Measurements from ENCODE around the gene C16orf46. TPM values are rescaled to one million over a fixed set of nuclear protein-coding genes. Genes with fewer than 3 reads are reported as not detected.

C16orf46 gene
- total RNA-seq, 1 experiment from 2014 or later = 2.0 TPM

GRCh38 chr16:81041696-81042095, 35.3 kb downstream of the C16orf46 start:
- Mint-ChIP-seq H3K27ac (peak overlapping the region in 1 of 3 experiments; percentile 60; a peak in 1 of 7 replicates), H3K27me3 (ENCODE audit: low read depth) (no peaks in the 10 kb centered on the region), H3K4me3 (no peak overlapping the region), H3K36me3 (ENCODE audit: insufficient read depth in 1 of 3, low read depth in 3 of 3) (peaks cover 38 to 73% (median 73%) of the 10 kb centered on the region in 3 experiments; a peak in 6 of 7 replicates), H3K4me1 (peaks cover 12 to 15% of the 10 kb centered on the region in 2 experiments), H3K9me3 (no peaks in the 10 kb centered on the region)
- H3K27ac ChIP-seq (ENCODE audit: insufficient read length, low read depth, low read length) = no peak overlapping the region
- H3K56ac ChIP-seq (ENCODE audit: insufficient read length, low read depth, low read length) = no peak overlapping the region
- H4K20me1 ChIP-seq (ENCODE audit: control insufficient read depth, insufficient read depth, insufficient read length) = no peaks in the 10 kb centered on the region
- H4K91ac ChIP-seq (ENCODE audit: insufficient read length, low read depth, low read length) = no peak overlapping the region
- no peak overlapping the region for H2BK20ac ChIP-seq (ENCODE audit: low read depth, low read length, poor library complexity, severe bottlenecking)
- no peaks in the 10 kb centered on the region for H3K27me3 ChIP-seq (ENCODE audit: insufficient read depth, low read length)
- H3K4ac ChIP-seq (ENCODE audit: low read depth, low read length) = no peak overlapping the region
- no peaks in the 10 kb centered on the region for H3K9me3 ChIP-seq (ENCODE audit: control insufficient read depth, low read depth, low read length)
- 0 out of 2 replicates have a peak, but pooled peaks cover 5% of the 10 kb centered on the region for H3K4me1 ChIP-seq (ENCODE audit: insufficient read depth, low read length)
- H3T11ph ChIP-seq (ENCODE audit: low read length) = no peak overlapping the region
- H3K23me2 ChIP-seq (ENCODE audit: insufficient read length, low read depth, low read length, poor library complexity, severe bottlenecking) = peaks cover 4% of the 10 kb centered on the region
- H3K9ac ChIP-seq (ENCODE audit: extremely low read depth, insufficient read length, low read length) = no peak overlapping the region
- no peak overlapping the region for H2BK12ac ChIP-seq (ENCODE audit: insufficient read length, low read depth, low read length)
- H2BK15ac ChIP-seq (ENCODE audit: low read depth, low read length) = no peak overlapping the region
- H3K18ac ChIP-seq (ENCODE audit: insufficient read length, low read depth, low read length) = no peak overlapping the region
- no peak for DNase-seq
- no peak overlapping the region for H2BK5ac ChIP-seq (ENCODE audit: insufficient read length, low read length)
- H2AFZ ChIP-seq (ENCODE audit: low read length) = no peak overlapping the region
- peaks cover 3% of the 10 kb centered on the region for H3K79me1 ChIP-seq (ENCODE audit: insufficient read depth, low read depth, low read length, poor library complexity, severe bottlenecking)
- H3K79me2 ChIP-seq (ENCODE audit: insufficient read depth, low read length) = peaks cover 6% of the 10 kb centered on the region; the same call in 1 of the 2 replicates
- no peak overlapping the region for H2BK120ac ChIP-seq (ENCODE audit: low read depth, low read length, poor library complexity, severe bottlenecking)
- no peak overlapping the region for H4K8ac ChIP-seq (replicated peaks; ENCODE audit: insufficient read length, low read depth, low read length)
- H3K23ac ChIP-seq (ENCODE audit: insufficient read length, low read depth, low read length) = no peak overlapping the region
- no peak overlapping the region for H4K5ac ChIP-seq (ENCODE audit: insufficient read length, low read depth, low read length)
- H2AK5ac ChIP-seq (ENCODE audit: insufficient read length, low read length) = no peak overlapping the region
- WGBS (ENCODE audit: extremely low coverage, insufficient read length, low lambda C conversion rate) = no CpG with 5 or more reads among the region's 4 CpGs
- H3K14ac ChIP-seq (ENCODE audit: insufficient read depth, low read length) = no peak overlapping the region
- no peak for TF ChIP-seq CTCF (conservative IDR thresholded peaks at IDR 0.05)
- no peak overlapping the region for H3K4me2 ChIP-seq (ENCODE audit: insufficient read depth, insufficient read length, low read length)
